H7 (cell line): Measurements from ENCODE around the gene MYMX. TPM values are rescaled to one million over a fixed set of nuclear protein-coding genes. Genes with fewer than 3 reads are reported as not detected.

ENCODE experiments used
- DNase-seq: peaks from one replicate; pipeline ENCODE4 v3.0.0; 2012
- H3K27me3 ChIP-seq: 2 replicates; pipeline ENCODE4 v1.6.0; 2011; ENCODE audit warnings: mild to moderate bottlenecking, low read length; ENCODE audit not compliant: control insufficient read depth, insufficient read depth
- H3K36me3 ChIP-seq: replicated peaks from 2 replicates; pipeline ENCODE4 v1.5.1; 2011; ENCODE audit warnings: low read length; ENCODE audit not compliant: control insufficient read depth, insufficient read depth
- H3K4me3 ChIP-seq: 2 replicates; pipeline ENCODE4 v1.5.1; 2011; ENCODE audit warnings: low read depth, mild to moderate bottlenecking, control low read depth, low read length, moderate library complexity; ENCODE audit not compliant: insufficient read depth
- total RNA-seq: library from RNA; depleted of rRNA; stranded (reverse); fragments of >200 nt; shearing (Covaris generic); gene quantifications from 2 replicates; pipeline ENCODE4 v1.2.3, GENCODE V29; 2014

Gene MYMX
- total RNA-seq, 1 experiment from 2014 or later: 6.0 TPM

DNA sequence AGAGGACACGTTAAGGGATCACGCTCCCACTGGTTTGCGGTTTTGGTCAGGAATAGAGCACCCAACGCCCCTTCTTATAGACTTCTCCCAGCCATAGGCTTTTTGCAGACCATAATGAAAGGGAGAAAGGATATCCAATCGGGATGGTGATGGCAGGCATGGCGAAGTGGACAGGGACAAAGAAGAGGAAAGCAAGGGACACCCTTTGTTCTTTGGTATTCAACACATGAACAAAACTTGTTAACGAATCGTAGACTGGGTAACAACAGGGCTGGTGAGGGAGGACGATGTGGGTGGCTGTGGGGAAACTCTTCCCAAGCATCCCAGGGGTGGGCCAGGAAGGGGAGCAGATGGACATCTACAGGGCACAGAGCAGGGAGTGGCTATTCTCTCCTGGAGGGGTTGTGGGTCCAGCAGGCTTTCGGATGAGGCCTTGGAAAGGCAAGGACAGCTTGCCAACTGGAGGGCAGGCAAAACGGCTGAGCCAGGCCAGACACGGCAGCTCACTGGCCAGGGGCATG is 28.7 kb downstream of the MYMX start:
- H3K4me3 ChIP-seq: peak overlapping the region; percentile 53
- DNase-seq: no peak
- H3K27me3 ChIP-seq: no peaks in the 10 kb centered on the region
- H3K36me3 ChIP-seq: peaks cover 20% of the 10 kb centered on the region

GRCh38 chr6:44245912-44246662 is 29.4 kb downstream of the MYMX start:
- DNase-seq: peak; percentile 99
- Histone ChIP-seq H3K4me3 (peak overlapping the region; percentile 96), H3K36me3 (peaks cover 26% of the 10 kb centered on the region), H3K27me3 (no peaks in the 10 kb centered on the region)

- H3K4me3 ChIP-seq: peak within 1 kb of the TSS; percentile 96
- peaks cover 32% of the 10 kb centered on the region for H3K36me3 ChIP-seq
- H3K27me3 ChIP-seq: no peaks in the 10 kb centered on the region
- DNase-seq: peak; percentile 97
Observed at GRCh38 chr6:44246663-44247337, 30.1 kb downstream of the MYMX start, which contains the start of gene HSP90AB1. HSP90AB1 (plus strand) TSS chr6:44247101; CDS start chr6:44248630, 1,529 bp downstream.

GRCh38 chr6:44247338-44248302 is 30.9 kb downstream of the MYMX start:
- Histone ChIP-seq H3K4me3 (peak overlapping the region; percentile 96), H3K36me3 (peaks cover 39% of the 10 kb centered on the region), H3K27me3 (no peaks in the 10 kb centered on the region)
- peak; percentile 74 for DNase-seq

GRCh38 chr6:44248579-44248978 is 31.9 kb downstream of the MYMX start:
- DNase-seq: no peak
- peak overlapping the region; percentile 96 for H3K4me3 ChIP-seq
- peaks cover 48% of the 10 kb centered on the region for H3K36me3 ChIP-seq
- no peaks in the 10 kb centered on the region for H3K27me3 ChIP-seq

- Histone ChIP-seq H3K4me3 (no peak overlapping the region), H3K36me3 (peaks cover 54% of the 10 kb centered on the region), H3K27me3 (no peaks in the 10 kb centered on the region)
- DNase-seq: no peak
Observed at GRCh38 chr6:44249082-44249748, 32.5 kb downstream of the MYMX start.

DNA sequence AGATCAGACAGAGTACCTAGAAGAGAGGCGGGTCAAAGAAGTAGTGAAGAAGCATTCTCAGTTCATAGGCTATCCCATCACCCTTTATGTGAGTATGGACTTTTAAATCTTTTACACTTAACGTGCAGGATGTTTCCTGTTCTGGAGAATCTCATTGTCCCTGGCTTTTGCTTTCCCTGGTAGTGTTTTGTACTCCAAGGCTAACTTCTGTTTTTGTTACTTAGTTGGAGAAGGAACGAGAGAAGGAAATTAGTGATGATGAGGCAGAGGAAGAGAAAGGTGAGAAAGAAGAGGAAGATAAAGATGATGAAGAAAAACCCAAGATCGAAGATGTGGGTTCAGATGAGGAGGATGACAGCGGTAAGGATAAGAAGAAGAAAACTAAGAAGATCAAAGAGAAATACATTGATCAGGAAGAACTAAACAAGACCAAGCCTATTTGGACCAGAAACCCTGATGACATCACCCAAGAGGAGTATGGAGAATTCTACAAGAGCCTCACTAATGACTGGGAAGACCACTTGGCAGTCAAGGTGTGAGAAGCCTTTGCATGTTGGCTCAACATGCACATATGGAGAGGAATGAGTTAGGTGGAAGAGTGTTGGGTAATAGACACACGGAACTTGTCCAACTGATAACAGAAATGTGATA is 33.5 kb downstream of the MYMX start:
- Histone ChIP-seq H3K4me3 (no peak overlapping the region), H3K36me3 (peaks cover 63% of the 10 kb centered on the region), H3K27me3 (no peaks in the 10 kb centered on the region)
- DNase-seq: no peak

DNA sequence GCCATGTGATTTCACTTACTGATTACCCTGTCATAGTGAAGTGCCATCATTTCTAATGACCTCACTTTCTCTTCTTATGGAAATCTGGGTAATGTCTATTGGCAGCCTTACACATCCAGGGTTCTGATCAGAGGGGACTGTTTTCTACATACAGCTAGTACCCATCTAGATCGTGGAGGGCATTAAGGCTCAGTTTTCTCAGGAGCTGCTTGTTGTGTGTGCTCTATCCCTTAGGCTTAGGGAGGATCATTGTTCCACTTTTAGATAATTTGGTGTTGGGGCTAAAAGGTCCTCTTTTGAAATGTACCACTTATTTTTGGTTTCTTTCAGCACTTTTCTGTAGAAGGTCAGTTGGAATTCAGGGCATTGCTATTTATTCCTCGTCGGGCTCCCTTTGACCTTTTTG is 34.0 kb downstream of the MYMX start:
- H3K27me3 ChIP-seq: no peaks in the 10 kb centered on the region
- no peak for DNase-seq
- H3K36me3 ChIP-seq: peaks cover 67% of the 10 kb centered on the region
- no peak overlapping the region for H3K4me3 ChIP-seq

- DNase-seq: no peak
- H3K36me3 ChIP-seq: peaks cover 67% of the 10 kb centered on the region
- no peaks in the 10 kb centered on the region for H3K27me3 ChIP-seq
- H3K4me3 ChIP-seq: no peak overlapping the region
Observed at GRCh38 chr6:44251576-44252524, 35.1 kb downstream of the MYMX start.

DNA sequence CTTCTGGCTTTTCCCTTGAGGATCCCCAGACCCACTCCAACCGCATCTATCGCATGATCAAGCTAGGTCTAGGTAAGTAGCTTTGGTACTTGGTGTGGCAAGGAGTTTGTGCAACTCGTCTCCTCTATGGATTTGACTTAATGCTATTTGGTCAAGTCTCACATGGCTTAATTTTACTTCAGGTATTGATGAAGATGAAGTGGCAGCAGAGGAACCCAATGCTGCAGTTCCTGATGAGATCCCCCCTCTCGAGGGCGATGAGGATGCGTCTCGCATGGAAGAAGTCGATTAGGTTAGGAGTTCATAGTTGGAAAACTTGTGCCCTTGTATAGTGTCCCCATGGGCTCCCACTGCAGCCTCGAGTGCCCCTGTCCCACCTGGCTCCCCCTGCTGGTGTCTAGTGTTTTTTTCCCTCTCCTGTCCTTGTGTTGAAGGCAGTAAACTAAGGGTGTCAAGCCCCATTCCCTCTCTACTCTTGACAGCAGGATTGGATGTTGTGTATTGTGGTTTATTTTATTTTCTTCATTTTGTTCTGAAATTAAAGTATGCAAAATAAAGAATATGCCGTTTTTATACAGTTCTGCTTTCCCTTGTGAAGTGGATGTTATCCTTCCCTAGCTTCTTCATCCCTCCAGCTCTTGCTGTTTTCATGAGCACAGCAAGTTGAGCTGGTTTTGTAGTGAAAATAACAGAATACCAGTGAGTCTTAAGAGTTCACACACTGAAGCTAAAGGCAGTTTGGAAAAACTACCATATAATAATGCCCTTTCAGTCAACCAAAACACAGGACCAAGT is 36.8 kb downstream of the MYMX start:
- no peak for DNase-seq
- H3K27me3 ChIP-seq: no peaks in the 10 kb centered on the region
- H3K36me3 ChIP-seq: peaks cover 67% of the 10 kb centered on the region
- H3K4me3 ChIP-seq: no peak overlapping the region

GRCh38 chr6:44254191-44255104 is 37.7 kb downstream of the MYMX start:
- peaks cover 60% of the 10 kb centered on the region for H3K36me3 ChIP-seq
- DNase-seq: no peak
- no peak overlapping the region for H3K4me3 ChIP-seq
- H3K27me3 ChIP-seq: no peaks in the 10 kb centered on the region
